Endothelial cell of umbilical vein (primary cell): ENCODE data around the gene TXK. TPM values are rescaled to one million over a fixed set of nuclear protein-coding genes. Genes with fewer than 3 reads are reported as not detected.

ENCODE experiments used
- BruUV-seq: library from RNA; stranded (reverse); fragments of 400-500 nt; replicated peaks from 2 replicates; lab custom pipeline; 2021; lab: Mats Ljungman, UMichigan
- CTCF ChIA-PET: fragments of 300-600, 350-600 bp; sonication (Branson Sonifier 250); formaldehyde crosslinking; loops from one replicate; lab custom pipeline; 2021; ENCODE audit warnings: antibody characterized with exemption, inconsistent platforms; lab: Charles Lee
- POLR2A ChIA-PET: fragments of 300-600, 350-600 bp; sonication (Branson Sonifier 250); formaldehyde crosslinking; loops from one replicate; lab custom pipeline; 2021; ENCODE audit warnings: antibody characterized with exemption, inconsistent platforms; lab: Charles Lee
- DNase-seq: peaks from one replicate; pipeline ENCODE4 v3.0.0-alpha.2; 2011; ENCODE audit warnings: low read depth, low spot score
- FAIRE-seq: peaks from 2 replicates; lab custom pipeline; 2011; peaks lifted over from hg19 to GRCh38; lab: Jason Lieb, UNC
- H2AFZ ChIP-seq: 2 replicates; pipeline ENCODE4 v1.6.0; 2012; ENCODE audit warnings: low read depth, low read length, control low read depth, inconsistent platforms
- H3K27ac ChIP-seq: 2 replicates; pipeline ENCODE4 v1.5.1; 2011; ENCODE audit warnings: low read depth, mild to moderate bottlenecking, control low read depth, low read length, moderate library complexity; ENCODE audit not compliant: insufficient read depth
- H3K27me3 ChIP-seq, 2 experiments: 2 replicates each; pipeline versions ENCODE4 v1.6.0 to v1.6.1; 2011; ENCODE audit warnings: low read length in 2 of 2, mixed read lengths in 1 of 2; ENCODE audit not compliant: control insufficient read depth in 2 of 2, insufficient read depth in 2 of 2
- H3K36me3 ChIP-seq, 2 experiments: 2 replicates in 1 of 2; 3 replicates in 1 of 2; pipeline ENCODE4 v1.5.1; 2011; ENCODE audit warnings: low read length in 2 of 2, mild to moderate bottlenecking in 1 of 2, moderate library complexity in 1 of 2; ENCODE audit not compliant: control insufficient read depth in 2 of 2, insufficient read depth in 2 of 2; ENCODE audit errors: extremely low read depth in 1 of 2
- H3K4me1 ChIP-seq: 3 replicates; pipeline ENCODE4 v1.5.1; 2011; ENCODE audit warnings: mild to moderate bottlenecking, low read length; ENCODE audit not compliant: control insufficient read depth, insufficient read depth; ENCODE audit errors: extremely low read depth
- H3K4me2 ChIP-seq: 2 replicates; pipeline ENCODE4 v1.6.1; 2011; ENCODE audit warnings: low read length, control low read depth, mixed read lengths; ENCODE audit not compliant: insufficient read depth
- H3K4me3 ChIP-seq, 3 experiments: fragments of 200-600 bp in 1 of 3; sonication (generic), shearing (Covaris generic) in 1 of 3; replicated peaks in 1 of 3; 2 replicates each; pipeline ENCODE4 v1.5.1; 2011 to 2016; ENCODE audit warnings: control low read depth in 3 of 3, low read length in 3 of 3, mild to moderate bottlenecking in 2 of 3, inconsistent platforms in 1 of 3, low read depth in 1 of 3, moderate library complexity in 1 of 3; ENCODE audit not compliant: insufficient read depth in 1 of 3
- H3K79me2 ChIP-seq: 2 replicates; pipeline ENCODE4 v1.6.0; 2012; ENCODE audit warnings: low read length, inconsistent platforms; ENCODE audit not compliant: control insufficient read depth, insufficient read depth
- H3K9ac ChIP-seq: replicated peaks from 2 replicates; pipeline ENCODE3; 2011; ENCODE audit warnings: low read length, control low read depth; ENCODE audit not compliant: insufficient read depth; ENCODE audit errors: extremely low read depth
- H3K9me1 ChIP-seq: replicated peaks from 3 replicates; pipeline ENCODE4 v1.6.0; 2011; ENCODE audit warnings: mild to moderate bottlenecking, low read length; ENCODE audit not compliant: control insufficient read depth, insufficient read depth; ENCODE audit errors: extremely low read depth
- H3K9me3 ChIP-seq: replicated peaks from 2 replicates; pipeline ENCODE4 v1.5.1; 2012; ENCODE audit warnings: low read length, inconsistent platforms; ENCODE audit not compliant: control insufficient read depth, insufficient read depth
- H4K20me1 ChIP-seq: replicated peaks from 2 replicates; pipeline ENCODE3; 2011; ENCODE audit warnings: mild to moderate bottlenecking, low read length; ENCODE audit not compliant: control insufficient read depth, insufficient read depth; ENCODE audit errors: extremely low read depth
- EZH2 ChIP-seq: IDR thresholded peaks from 2 replicates; pipeline ENCODE4 v1.6.1; 2012; ENCODE audit warnings: borderline replicate concordance, low read depth, mild to moderate bottlenecking, moderate library complexity, low read length, inconsistent platforms; ENCODE audit not compliant: severe bottlenecking
- FOS ChIP-seq: IDR thresholded peaks from 2 replicates; pipeline ENCODE4 v1.6.1; 2011; ENCODE audit warnings: mild to moderate bottlenecking, low read length, moderate library complexity, borderline replicate concordance; ENCODE audit not compliant: insufficient read depth
- GATA2 ChIP-seq: IDR thresholded peaks from 2 replicates; pipeline ENCODE4 v1.7.0; 2011; ENCODE audit warnings: low read depth, mild to moderate bottlenecking, moderate library complexity, mixed read lengths, low read length; ENCODE audit not compliant: insufficient read length, insufficient read depth
- JUN ChIP-seq: IDR thresholded peaks from 2 replicates; pipeline ENCODE4 v1.6.1; 2011; ENCODE audit warnings: borderline replicate concordance, low read depth; ENCODE audit not compliant: insufficient read length, insufficient read depth
- MYC ChIP-seq: IDR thresholded peaks from one replicate; pipeline ENCODE4 v1.6.1; 2011; ENCODE audit warnings: mild to moderate bottlenecking, low read depth, low read length
- POLR2A ChIP-seq: IDR thresholded peaks from 2 replicates; pipeline ENCODE4 v1.6.1; 2012; ENCODE audit warnings: low read depth, mild to moderate bottlenecking, control low read depth, low read length
- POLR2AphosphoS5 ChIP-seq: IDR thresholded peaks from 2 replicates; pipeline ENCODE4 v1.6.1; 2012; ENCODE audit warnings: low read depth, mild to moderate bottlenecking, control low read depth, low read length, moderate library complexity; ENCODE audit not compliant: insufficient read depth
- dilution Hi-C: fragments of 300-500 bp; cut with MboI; formaldehyde crosslinking; loops from one replicate; pipeline ENCODE4 v1.15.0; 2019; ENCODE audit warnings: low sequenced_read_pairs; ENCODE audit not compliant: extremely low pct_ligation_motif_present
- intact Hi-C: fragments of 100-400 bp; cut with micrococcal nuclease; formaldehyde crosslinking; loops from one replicate; pipeline ENCODE4 v1.10.0; 2022
- polyA plus RNA-seq, 4 experiments: library from polyadenylated mRNA; depleted of rRNA in 3 of 4; stranded (reverse) in 3 of 4; unstranded in 1 of 4; fragments of >200 nt; gene quantifications; 2 replicates each; pipeline versions ENCODE4 v1.2.1 to v1.2.3, GENCODE V29; 2011 to 2012; ENCODE audit warnings: missing spikeins in 1 of 4
- total RNA-seq: library from RNA; stranded (reverse); gene quantifications from 2 replicates; pipeline ENCODE4 v1.2.3, GENCODE V29; 2021
- TF ChIP-seq, protein P1 (sequence below): IDR thresholded peaks from 2 replicates; pipeline ENCODE4 v1.6.1; 2011; ENCODE audit not compliant: insufficient read depth, insufficient read length
- TF ChIP-seq, protein P2 (sequence below), 2 donors: IDR thresholded peaks; 1 replicate in 1 of 2; 2 replicates in 1 of 2; pipeline ENCODE4 v1.5.1; 2011; ENCODE audit warnings: low read length in 2 of 2, mild to moderate bottlenecking in 2 of 2, moderate library complexity in 2 of 2, control low read depth in 1 of 2, inconsistent platforms in 1 of 2, low read depth in 1 of 2; ENCODE audit not compliant: insufficient read depth in 1 of 2; ENCODE audit errors: extremely low read depth in 1 of 2

TXK gene
- total and polyA plus RNA-seq, 2 donors (not counting 3 experiments of a cell fraction or from before 2014, with no cell fraction given): 0.26 to 0.97 TPM

- peak overlapping the region in 1 of 3 experiments; percentile 2 for H3K4me3 ChIP-seq
- no peak for TF ChIP-seq EZH2
- TF ChIP-seq MYC: no peak
- TF ChIP-seq, protein P1, sequence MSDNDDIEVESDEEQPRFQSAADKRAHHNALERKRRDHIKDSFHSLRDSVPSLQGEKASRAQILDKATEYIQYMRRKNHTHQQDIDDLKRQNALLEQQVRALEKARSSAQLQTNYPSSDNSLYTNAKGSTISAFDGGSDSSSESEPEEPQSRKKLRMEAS: peak; percentile 27
- peak; percentile 33 for TF ChIP-seq POLR2A
- TF ChIP-seq, protein P2, sequence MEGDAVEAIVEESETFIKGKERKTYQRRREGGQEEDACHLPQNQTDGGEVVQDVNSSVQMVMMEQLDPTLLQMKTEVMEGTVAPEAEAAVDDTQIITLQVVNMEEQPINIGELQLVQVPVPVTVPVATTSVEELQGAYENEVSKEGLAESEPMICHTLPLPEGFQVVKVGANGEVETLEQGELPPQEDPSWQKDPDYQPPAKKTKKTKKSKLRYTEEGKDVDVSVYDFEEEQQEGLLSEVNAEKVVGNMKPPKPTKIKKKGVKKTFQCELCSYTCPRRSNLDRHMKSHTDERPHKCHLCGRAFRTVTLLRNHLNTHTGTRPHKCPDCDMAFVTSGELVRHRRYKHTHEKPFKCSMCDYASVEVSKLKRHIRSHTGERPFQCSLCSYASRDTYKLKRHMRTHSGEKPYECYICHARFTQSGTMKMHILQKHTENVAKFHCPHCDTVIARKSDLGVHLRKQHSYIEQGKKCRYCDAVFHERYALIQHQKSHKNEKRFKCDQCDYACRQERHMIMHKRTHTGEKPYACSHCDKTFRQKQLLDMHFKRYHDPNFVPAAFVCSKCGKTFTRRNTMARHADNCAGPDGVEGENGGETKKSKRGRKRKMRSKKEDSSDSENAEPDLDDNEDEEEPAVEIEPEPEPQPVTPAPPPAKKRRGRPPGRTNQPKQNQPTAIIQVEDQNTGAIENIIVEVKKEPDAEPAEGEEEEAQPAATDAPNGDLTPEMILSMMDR (IDR thresholded peaks at IDR 0.05; ENCODE audit: extremely low read depth in 1 of 2, insufficient read depth in 1 of 2, low read depth in 1 of 2, low read length in 2 of 2): peak; percentile 55 to 58
- TF ChIP-seq JUN: peak; percentile 94
- TF ChIP-seq FOS: peak; percentile 78
- peak; percentile 75 for TF ChIP-seq GATA2
- TF ChIP-seq POLR2AphosphoS5: peak; percentile 92
- H3K36me3 ChIP-seq: no peaks in the 10 kb centered on the region
- intact Hi-C loops (loop anchor here (1.0 to 2.0 kb wide), 5 partner anchors 12 to 418 kb away; partner anchors contain the start of gene SLAIN2), dilution Hi-C loops (no loop called here)
- no peaks in the 10 kb centered on the region for H3K9me3 ChIP-seq
- H3K27ac ChIP-seq: peak overlapping the region; percentile 88
- TSS peak; percentile 76 for BruUV-seq
- no peaks in the 10 kb centered on the region for H3K9me1 ChIP-seq
- FAIRE-seq (peak; percentile 98), DNase-seq (peak; percentile 95)
- peaks cover 19% of the 10 kb centered on the region for H3K4me1 ChIP-seq
- peak overlapping the region; percentile 45 for H2AFZ ChIP-seq
- ChIA-PET CTCF (interaction anchor here (0.7 to 4.1 kb wide), 23 partner anchors 8 to 440 kb away, joined by 3 to 58 read pairs (median 6); partner anchors contain the start of gene NFXL1), POLR2A (no interaction called here)
- H4K20me1 ChIP-seq: no peaks in the 10 kb centered on the region
- no peaks in the 10 kb centered on the region for H3K79me2 ChIP-seq
- H3K4me2 ChIP-seq: peak overlapping the region; percentile 50
- H3K9ac ChIP-seq: peak overlapping the region; percentile 59
- no peaks in the 10 kb centered on the region for H3K27me3 ChIP-seq
These were observed 6.2 kb downstream of the TXK start for GRCh38 chr4:48127682-48128404.
